Measurements from ENCODE around the gene KHDRBS1. TPM values are rescaled to one million over a fixed set of nuclear protein-coding genes. Genes with fewer than 3 reads are reported as not detected.

The KHDRBS1 gene
- total and polyA plus RNA-seq, 4 donors = 14.6 to 37.6 (median 24.5) TPM

GRCh38 chr1:32023351-32023750 lies 9.7 kb downstream of the KHDRBS1 start:
- TF ChIP-seq, protein P1, sequence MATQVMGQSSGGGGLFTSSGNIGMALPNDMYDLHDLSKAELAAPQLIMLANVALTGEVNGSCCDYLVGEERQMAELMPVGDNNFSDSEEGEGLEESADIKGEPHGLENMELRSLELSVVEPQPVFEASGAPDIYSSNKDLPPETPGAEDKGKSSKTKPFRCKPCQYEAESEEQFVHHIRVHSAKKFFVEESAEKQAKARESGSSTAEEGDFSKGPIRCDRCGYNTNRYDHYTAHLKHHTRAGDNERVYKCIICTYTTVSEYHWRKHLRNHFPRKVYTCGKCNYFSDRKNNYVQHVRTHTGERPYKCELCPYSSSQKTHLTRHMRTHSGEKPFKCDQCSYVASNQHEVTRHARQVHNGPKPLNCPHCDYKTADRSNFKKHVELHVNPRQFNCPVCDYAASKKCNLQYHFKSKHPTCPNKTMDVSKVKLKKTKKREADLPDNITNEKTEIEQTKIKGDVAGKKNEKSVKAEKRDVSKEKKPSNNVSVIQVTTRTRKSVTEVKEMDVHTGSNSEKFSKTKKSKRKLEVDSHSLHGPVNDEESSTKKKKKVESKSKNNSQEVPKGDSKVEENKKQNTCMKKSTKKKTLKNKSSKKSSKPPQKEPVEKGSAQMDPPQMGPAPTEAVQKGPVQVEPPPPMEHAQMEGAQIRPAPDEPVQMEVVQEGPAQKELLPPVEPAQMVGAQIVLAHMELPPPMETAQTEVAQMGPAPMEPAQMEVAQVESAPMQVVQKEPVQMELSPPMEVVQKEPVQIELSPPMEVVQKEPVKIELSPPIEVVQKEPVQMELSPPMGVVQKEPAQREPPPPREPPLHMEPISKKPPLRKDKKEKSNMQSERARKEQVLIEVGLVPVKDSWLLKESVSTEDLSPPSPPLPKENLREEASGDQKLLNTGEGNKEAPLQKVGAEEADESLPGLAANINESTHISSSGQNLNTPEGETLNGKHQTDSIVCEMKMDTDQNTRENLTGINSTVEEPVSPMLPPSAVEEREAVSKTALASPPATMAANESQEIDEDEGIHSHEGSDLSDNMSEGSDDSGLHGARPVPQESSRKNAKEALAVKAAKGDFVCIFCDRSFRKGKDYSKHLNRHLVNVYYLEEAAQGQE (IDR thresholded peaks at IDR 0.05) = no peak
- TF ChIP-seq YY1 (IDR thresholded peaks at IDR 0.05) (no peak), NR2F2 (IDR thresholded peaks at IDR 0.05) (no peak), RXRA (IDR thresholded peaks at IDR 0.05) (no peak), FOXA2 (IDR thresholded peaks at IDR 0.05) (no peak), FOXA1 (IDR thresholded peaks at IDR 0.05) (no peak), EGR1 (IDR thresholded peaks at IDR 0.05; ENCODE audit: low read depth in 2 of 2) (no peak), ATF3 (IDR thresholded peaks at IDR 0.05) (no peak), SP1 (IDR thresholded peaks at IDR 0.05) (no peak), TAF1 (conservative IDR thresholded peaks at IDR 0.05) (no peak), ZBTB33 (IDR thresholded peaks at IDR 0.05) (no peak), JUND (IDR thresholded peaks at IDR 0.05) (no peak), CTCF (IDR thresholded peaks at IDR 0.05; ENCODE audit: low read depth, low read length, missing input control) (no peak)
- TF ChIP-seq, protein P2, sequence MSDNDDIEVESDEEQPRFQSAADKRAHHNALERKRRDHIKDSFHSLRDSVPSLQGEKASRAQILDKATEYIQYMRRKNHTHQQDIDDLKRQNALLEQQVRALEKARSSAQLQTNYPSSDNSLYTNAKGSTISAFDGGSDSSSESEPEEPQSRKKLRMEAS (IDR thresholded peaks at IDR 0.05) = no peak
- peaks cover 0 to 21% (median 11%) of the 10 kb centered on the region in 4 donors for H3K4me1 ChIP-seq (ENCODE audit: control insufficient read depth in 4 of 4, insufficient read depth in 4 of 4, low read length in 3 of 4)
- 82% methylated on average over 3 of the region's 3 CpGs for WGBS
- no peak for DNase-seq (ENCODE audit: low spot score)
- no peaks in the 10 kb centered on the region for H3K27me3 ChIP-seq (ENCODE audit: control insufficient read depth in 4 of 4, insufficient read depth in 4 of 4, low read length in 3 of 4)
- no peak overlapping the region for H3K9ac ChIP-seq (ENCODE audit: low read depth in 1 of 2, low read length in 2 of 2)
- no peaks in the 10 kb centered on the region for H3K36me3 ChIP-seq (ENCODE audit: control insufficient read depth in 4 of 4, insufficient read depth in 3 of 4, low read depth in 1 of 4, low read length in 3 of 4)
- no peaks in the 10 kb centered on the region for H3K9me3 ChIP-seq (ENCODE audit: control insufficient read depth in 4 of 4, low read length in 3 of 4)
- H3K27ac ChIP-seq (ENCODE audit: low read depth in 1 of 2, low read length in 2 of 2) = no peak overlapping the region
- H3K4me3 ChIP-seq (ENCODE audit: low read depth in 1 of 3, low read length in 3 of 3) = no peak overlapping the region

DNA sequence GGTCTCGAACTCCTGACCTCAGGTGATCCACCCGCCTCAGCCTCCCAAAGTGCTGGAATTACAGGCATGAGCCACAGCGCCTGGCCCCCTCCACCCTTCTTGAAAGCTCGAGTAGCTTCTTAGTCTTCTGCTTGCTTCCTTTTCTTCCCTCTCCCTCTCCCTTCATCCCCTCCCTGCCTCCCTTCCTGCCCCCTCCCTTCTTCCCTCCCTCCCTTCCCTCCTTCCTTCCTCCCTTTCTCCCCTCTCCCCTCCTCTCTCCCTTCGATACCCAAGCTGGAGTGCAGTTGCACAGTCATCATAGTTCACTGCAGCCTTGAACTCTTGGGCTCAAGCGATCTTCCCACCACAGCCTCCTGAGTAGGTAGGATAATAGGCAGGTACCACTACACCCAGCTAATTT lies 11.8 kb downstream of the KHDRBS1 start:
- Histone ChIP-seq H3K27me3 (ENCODE audit: control insufficient read depth in 4 of 4, insufficient read depth in 4 of 4, low read length in 3 of 4) (no peaks in the 10 kb centered on the region), H3K4me3 (ENCODE audit: low read depth in 1 of 3, low read length in 3 of 3) (no peak overlapping the region), H3K4me1 (ENCODE audit: control insufficient read depth in 4 of 4, insufficient read depth in 4 of 4, low read length in 3 of 4) (peaks cover 0 to 13% (median 5%) of the 10 kb centered on the region in 4 donors), H3K27ac (ENCODE audit: low read depth in 1 of 2, low read length in 2 of 2) (no peak overlapping the region), H3K36me3 (ENCODE audit: control insufficient read depth in 4 of 4, insufficient read depth in 3 of 4, low read depth in 1 of 4, low read length in 3 of 4) (no peaks in the 10 kb centered on the region), H3K9ac (ENCODE audit: low read depth in 1 of 2, low read length in 2 of 2) (no peak overlapping the region), H3K9me3 (ENCODE audit: control insufficient read depth in 4 of 4, low read length in 3 of 4) (no peaks in the 10 kb centered on the region)
- no peak for DNase-seq (ENCODE audit: low spot score)
- WGBS = 84% methylated on average over 6 of the region's 6 CpGs
- TF ChIP-seq HNF4A (conservative IDR thresholded peaks at IDR 0.05) (no peak), FOXA1 (IDR thresholded peaks at IDR 0.05) (no peak), RAD21 (IDR thresholded peaks at IDR 0.05) (no peak), EGR1 (IDR thresholded peaks at IDR 0.05; ENCODE audit: low read depth in 2 of 2) (no peak), YY1 (IDR thresholded peaks at IDR 0.05) (no peak), FOXA2 (IDR thresholded peaks at IDR 0.05) (no peak), ATF3 (IDR thresholded peaks at IDR 0.05) (no peak), RXRA (IDR thresholded peaks at IDR 0.05) (no peak), JUND (IDR thresholded peaks at IDR 0.05) (no peak), ZBTB33 (IDR thresholded peaks at IDR 0.05) (no peak), GABPA (IDR thresholded peaks at IDR 0.05 in 1 of 2, conservative IDR thresholded peaks at IDR 0.05 in 1 of 2) (no peak), SP1 (IDR thresholded peaks at IDR 0.05) (no peak)
- TF ChIP-seq, protein P2 (IDR thresholded peaks at IDR 0.05) = no peak
- TF ChIP-seq, protein P1 (IDR thresholded peaks at IDR 0.05) = no peak

Measured in liver (tissue), 9 donors.